HG03439 (cell line): Measurements from ENCODE around the gene LAMC1.

Experiments used
- ATAC-seq: cut with Tn5 transposase; IDR thresholded peaks from one replicate; pipeline ENCODE4 v1.9.1; 2021; ENCODE audit warnings: mild to moderate bottlenecking, moderate library complexity; ENCODE audit not compliant: unreplicated experiment

The LAMC1 gene

GRCh38 chr1:183101841-183102276 is 78.6 kb downstream of the LAMC1 start:
- no peak for ATAC-seq

- no peak for ATAC-seq
Observed at GRCh38 chr1:183103147-183103546, 79.9 kb downstream of the LAMC1 start.

GRCh38 chr1:183103577-183103976 is 80.4 kb downstream of the LAMC1 start:
- ATAC-seq = no peak

- no peak for ATAC-seq
Observed at GRCh38 chr1:183105449-183105848, 82.2 kb downstream of the LAMC1 start.

- no peak for ATAC-seq
Observed at GRCh38 chr1:183106166-183106565, 82.9 kb downstream of the LAMC1 start.

GRCh38 chr1:183106746-183107145 is 83.5 kb downstream of the LAMC1 start:
- no peak for ATAC-seq

- no peak for ATAC-seq
Observed at GRCh38 chr1:183110326-183110880, 87.2 kb downstream of the LAMC1 start.

GRCh38 chr1:183114441-183114840 is 91.2 kb downstream of the LAMC1 start:
- no peak for ATAC-seq

- ATAC-seq = no peak
Observed at GRCh38 chr1:183116416-183116815, 93.2 kb downstream of the LAMC1 start.

GRCh38 chr1:183121609-183122008 is 98.4 kb downstream of the LAMC1 start:
- ATAC-seq = no peak

GRCh38 chr1:183124259-183124658 is 101.0 kb downstream of the LAMC1 start:
- ATAC-seq = no peak

- ATAC-seq = no peak
Observed at GRCh38 chr1:183125279-183125999, 102.2 kb downstream of the LAMC1 start.

- no peak for ATAC-seq
Observed at GRCh38 chr1:183126000-183126366, 102.8 kb downstream of the LAMC1 start.

GRCh38 chr1:183126528-183126927 is 103.3 kb downstream of the LAMC1 start:
- ATAC-seq = no peak

- no peak for ATAC-seq
Observed at GRCh38 chr1:183129921-183130690, 106.9 kb downstream of the LAMC1 start.

- ATAC-seq = no peak
Observed at GRCh38 chr1:183131166-183131565, 107.9 kb downstream of the LAMC1 start.

GRCh38 chr1:183135336-183135735 is 112.1 kb downstream of the LAMC1 start:
- no peak for ATAC-seq

GRCh38 chr1:183137782-183138181 is 114.6 kb downstream of the LAMC1 start:
- no peak for ATAC-seq

- no peak for ATAC-seq
Observed at GRCh38 chr1:183138301-183138700, 115.1 kb downstream of the LAMC1 start.

GRCh38 chr1:183139281-183139942 is 116.2 kb downstream of the LAMC1 start:
- no peak for ATAC-seq

GRCh38 chr1:183140633-183141032 is 117.4 kb downstream of the LAMC1 start:
- ATAC-seq = no peak
